HepG2 (cell line): ENCODE measurements around the gene CXXC5. TPM values are rescaled to one million over a fixed set of nuclear protein-coding genes. Genes with fewer than 3 reads are reported as not detected.

Source experiments
- CREB1 ChIP-seq, 2 experiments: fragments of 450-650 bp in 1 of 2; IDR thresholded peaks; 2 replicates each; pipeline ENCODE4 v1.6.1; 2016 to 2017; ENCODE audit warnings: control low read depth in 1 of 2, mild to moderate bottlenecking in 1 of 2, missing compliant biosample characterization in 1 of 2, missing genetic modification characterization in 1 of 2
- HNRNPL ChIP-seq: fragments of 200-400 bp; formaldehyde crosslinking; IDR thresholded peaks from 2 replicates; pipeline ENCODE4 v1.6.1; 2017; ENCODE audit warnings: mild to moderate bottlenecking, low read depth, low read length
- HNRNPLL ChIP-seq: fragments of 200-400 bp; formaldehyde crosslinking; IDR thresholded peaks from 2 replicates; pipeline ENCODE4 v1.6.1; 2017; ENCODE audit warnings: mild to moderate bottlenecking, low read depth, low read length; ENCODE audit not compliant: poor library complexity, severe bottlenecking
- HOXA7 ChIP-seq: sonication (generic); formaldehyde crosslinking; IDR thresholded peaks from 2 replicates; pipeline ENCODE4 v1.8.1; 2022; ENCODE audit warnings: mild to moderate bottlenecking, missing genetic modification reagents, moderate library complexity
- IKZF5 ChIP-seq: IDR thresholded peaks from 2 replicates; pipeline ENCODE4 v1.6.1; 2018; ENCODE audit warnings: missing genetic modification reagents, mild to moderate bottlenecking, missing compliant biosample characterization
- MBNL3 ChIP-seq: fragments of 250-450 bp; sonication (Bioruptor Pico); conservative IDR thresholded peaks from 2 replicates; pipeline ENCODE4 v1.8.0; 2022; ENCODE audit warnings: mild to moderate bottlenecking, inconsistent platforms
- NRL ChIP-seq: sonication (generic); formaldehyde crosslinking; IDR thresholded peaks from 2 replicates; pipeline ENCODE4 v1.5.0; 2020; ENCODE audit warnings: missing genetic modification reagents, mild to moderate bottlenecking, moderate library complexity, borderline replicate concordance
- SYNCRIP ChIP-seq: fragments of 200-400 bp; formaldehyde crosslinking; IDR thresholded peaks from 2 replicates; pipeline ENCODE4 v1.6.1; 2018; ENCODE audit warnings: mild to moderate bottlenecking, low read depth, low read length; ENCODE audit not compliant: insufficient read depth
- TAF15 ChIP-seq: fragments of 200-400 bp; formaldehyde crosslinking; IDR thresholded peaks from one replicate; pipeline ENCODE4 v1.6.1; 2018; ENCODE audit warnings: mild to moderate bottlenecking, low read depth, low read length; ENCODE audit not compliant: poor library complexity, severe bottlenecking
- WIZ ChIP-seq: sonication (generic); formaldehyde crosslinking; IDR thresholded peaks from 2 replicates; pipeline ENCODE4 v1.5.1; 2020; ENCODE audit warnings: mild to moderate bottlenecking, missing genetic modification reagents
- ZNF44 ChIP-seq: sonication (generic); formaldehyde crosslinking; IDR thresholded peaks from 2 replicates; pipeline ENCODE4 v1.5.1; 2020; ENCODE audit warnings: mild to moderate bottlenecking, missing genetic modification reagents
- ZNF441 ChIP-seq: sonication (generic); formaldehyde crosslinking; IDR thresholded peaks from 2 replicates; pipeline ENCODE4 v1.7.0; 2021; ENCODE audit warnings: missing genetic modification reagents, borderline replicate concordance
- ZNF672 ChIP-seq: sonication (generic); formaldehyde crosslinking; IDR thresholded peaks from 2 replicates; pipeline ENCODE4 v1.8.1; 2022; ENCODE audit warnings: missing genetic modification reagents
- polyA plus RNA-seq, 8 experiments: library from polyadenylated mRNA; depleted of rRNA in 3 of 8; stranded (reverse) in 7 of 8; unstranded in 1 of 8; fragments of >200 nt; fragmentation: Illumina TruSeq in 4 of 8; extraction: Trizol in 4 of 8; gene quantifications; 2 replicates each; pipeline versions ENCODE4 v1.2.1 to v1.2.3, GENCODE V29; 2011 to 2016; ENCODE audit warnings: low read depth in 4 of 8, missing spikeins in 1 of 8, mixed read lengths in 1 of 8; ENCODE audit not compliant: insufficient read depth in 1 of 8
- total RNA-seq, 5 experiments: library from RNA; depleted of rRNA; stranded (reverse); fragments of >200 nt; fragmentation: Illumina TruSeq; extraction: Trizol; gene quantifications; 2 replicates each; pipeline ENCODE4 v1.2.3, GENCODE V29; 2016; ENCODE audit warnings: low read depth in 1 of 5
- TF ChIP-seq, protein P1 (sequence below): sonication (generic); formaldehyde crosslinking; IDR thresholded peaks from 2 replicates; pipeline ENCODE4 v1.4.0; 2020; ENCODE audit warnings: missing genetic modification reagents
- TF ChIP-seq, protein P2 (sequence below): sonication (generic); formaldehyde crosslinking; IDR thresholded peaks from 2 replicates; pipeline ENCODE4 v1.5.1; 2020; ENCODE audit warnings: mild to moderate bottlenecking, missing genetic modification reagents, borderline replicate concordance
- TF ChIP-seq, protein P3 (sequence below): sonication (generic); formaldehyde crosslinking; IDR thresholded peaks from 2 replicates; pipeline ENCODE4 v1.4.0; 2020; ENCODE audit warnings: missing genetic modification reagents
- TF ChIP-seq, protein P4 (sequence below), 2 experiments: sonication (generic) in 1 of 2; formaldehyde crosslinking in 1 of 2; IDR thresholded peaks; 2 replicates each; pipeline versions ENCODE4 v1.4.0 to v1.6.1; 2016 to 2020; ENCODE audit warnings: borderline replicate concordance in 1 of 2, low read depth in 1 of 2, mild to moderate bottlenecking in 1 of 2, missing genetic modification reagents in 1 of 2

Gene CXXC5
- total and polyA plus RNA-seq, 2 of the 13 experiments (the other 11 are each of a cell fraction or from before 2014, with no cell fraction given) = 32.3 to 33.0 TPM

- TF ChIP-seq CREB1 (IDR thresholded peaks at IDR 0.05) (peak; percentile 1; the same call in 1 of the 2 replicates), CREB1 (CRISPR knock-in tag; IDR thresholded peaks at IDR 0.05) (no peak), SYNCRIP (no peak), MBNL3 (CRISPR knock-in tag) (no peak), HOXA7 (CRISPR knock-in tag) (no peak), ZNF44 (no peak), WIZ (CRISPR knock-in tag) (0 out of 2 replicates have a peak, but pooled peaks have one; percentile 41), IKZF5 (CRISPR knock-in tag) (peak; percentile 73), HNRNPL (no peak), TAF15 (no peak), ZNF672 (CRISPR knock-in tag) (no peak), HNRNPLL (peak; percentile 55), ZNF441 (CRISPR knock-in tag) (peak; percentile 44; the same call in 1 of the 2 replicates), NRL (CRISPR knock-in tag) (peak; percentile 81; the same call in 1 of the 2 replicates)
- TF ChIP-seq, protein P1, sequence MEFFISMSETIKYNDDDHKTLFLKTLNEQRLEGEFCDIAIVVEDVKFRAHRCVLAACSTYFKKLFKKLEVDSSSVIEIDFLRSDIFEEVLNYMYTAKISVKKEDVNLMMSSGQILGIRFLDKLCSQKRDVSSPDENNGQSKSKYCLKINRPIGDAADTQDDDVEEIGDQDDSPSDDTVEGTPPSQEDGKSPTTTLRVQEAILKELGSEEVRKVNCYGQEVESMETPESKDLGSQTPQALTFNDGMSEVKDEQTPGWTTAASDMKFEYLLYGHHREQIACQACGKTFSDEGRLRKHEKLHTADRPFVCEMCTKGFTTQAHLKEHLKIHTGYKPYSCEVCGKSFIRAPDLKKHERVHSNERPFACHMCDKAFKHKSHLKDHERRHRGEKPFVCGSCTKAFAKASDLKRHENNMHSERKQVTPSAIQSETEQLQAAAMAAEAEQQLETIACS = no peak
- TF ChIP-seq, protein P2, sequence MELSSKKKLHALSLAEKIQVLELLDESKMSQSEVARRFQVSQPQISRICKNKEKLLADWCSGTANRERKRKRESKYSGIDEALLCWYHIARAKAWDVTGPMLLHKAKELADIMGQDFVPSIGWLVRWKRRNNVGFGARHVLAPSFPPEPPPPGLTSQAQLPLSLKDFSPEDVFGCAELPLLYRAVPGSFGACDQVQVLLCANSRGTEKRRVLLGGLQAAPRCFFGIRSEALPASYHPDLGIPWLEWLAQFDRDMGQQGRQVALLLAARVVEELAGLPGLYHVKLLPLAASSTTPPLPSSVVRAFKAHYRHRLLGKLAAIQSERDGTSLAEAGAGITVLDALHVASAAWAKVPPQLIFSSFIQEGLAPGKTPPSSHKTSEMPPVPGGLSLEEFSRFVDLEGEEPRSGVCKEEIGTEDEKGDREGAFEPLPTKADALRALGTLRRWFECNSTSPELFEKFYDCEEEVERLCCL (CRISPR knock-in tag) = no peak
- TF ChIP-seq, protein P3, sequence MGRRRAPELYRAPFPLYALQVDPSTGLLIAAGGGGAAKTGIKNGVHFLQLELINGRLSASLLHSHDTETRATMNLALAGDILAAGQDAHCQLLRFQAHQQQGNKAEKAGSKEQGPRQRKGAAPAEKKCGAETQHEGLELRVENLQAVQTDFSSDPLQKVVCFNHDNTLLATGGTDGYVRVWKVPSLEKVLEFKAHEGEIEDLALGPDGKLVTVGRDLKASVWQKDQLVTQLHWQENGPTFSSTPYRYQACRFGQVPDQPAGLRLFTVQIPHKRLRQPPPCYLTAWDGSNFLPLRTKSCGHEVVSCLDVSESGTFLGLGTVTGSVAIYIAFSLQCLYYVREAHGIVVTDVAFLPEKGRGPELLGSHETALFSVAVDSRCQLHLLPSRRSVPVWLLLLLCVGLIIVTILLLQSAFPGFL (CRISPR knock-in tag) = no peak
- TF ChIP-seq, protein P4, sequence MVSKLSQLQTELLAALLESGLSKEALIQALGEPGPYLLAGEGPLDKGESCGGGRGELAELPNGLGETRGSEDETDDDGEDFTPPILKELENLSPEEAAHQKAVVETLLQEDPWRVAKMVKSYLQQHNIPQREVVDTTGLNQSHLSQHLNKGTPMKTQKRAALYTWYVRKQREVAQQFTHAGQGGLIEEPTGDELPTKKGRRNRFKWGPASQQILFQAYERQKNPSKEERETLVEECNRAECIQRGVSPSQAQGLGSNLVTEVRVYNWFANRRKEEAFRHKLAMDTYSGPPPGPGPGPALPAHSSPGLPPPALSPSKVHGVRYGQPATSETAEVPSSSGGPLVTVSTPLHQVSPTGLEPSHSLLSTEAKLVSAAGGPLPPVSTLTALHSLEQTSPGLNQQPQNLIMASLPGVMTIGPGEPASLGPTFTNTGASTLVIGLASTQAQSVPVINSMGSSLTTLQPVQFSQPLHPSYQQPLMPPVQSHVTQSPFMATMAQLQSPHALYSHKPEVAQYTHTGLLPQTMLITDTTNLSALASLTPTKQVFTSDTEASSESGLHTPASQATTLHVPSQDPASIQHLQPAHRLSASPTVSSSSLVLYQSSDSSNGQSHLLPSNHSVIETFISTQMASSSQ (IDR thresholded peaks at IDR 0.05; ENCODE audit: low read depth) = no peak
- TF ChIP-seq, protein P4 (CRISPR knock-in tag; IDR thresholded peaks at IDR 0.05; ENCODE audit: borderline replicate concordance) = peak; percentile 89
Observed at GRCh38 chr5:139637438-139638089, 10.6 kb upstream of the CXXC5 start (continued).
